ENCODE data around the gene C1QL2. TPM values are rescaled to one million over a fixed set of nuclear protein-coding genes. Genes with fewer than 3 reads are reported as not detected.

C1QL2 gene
- total and polyA plus RNA-seq, 2 experiments from 2014 or later: 0.69 to 0.87 TPM

DNA sequence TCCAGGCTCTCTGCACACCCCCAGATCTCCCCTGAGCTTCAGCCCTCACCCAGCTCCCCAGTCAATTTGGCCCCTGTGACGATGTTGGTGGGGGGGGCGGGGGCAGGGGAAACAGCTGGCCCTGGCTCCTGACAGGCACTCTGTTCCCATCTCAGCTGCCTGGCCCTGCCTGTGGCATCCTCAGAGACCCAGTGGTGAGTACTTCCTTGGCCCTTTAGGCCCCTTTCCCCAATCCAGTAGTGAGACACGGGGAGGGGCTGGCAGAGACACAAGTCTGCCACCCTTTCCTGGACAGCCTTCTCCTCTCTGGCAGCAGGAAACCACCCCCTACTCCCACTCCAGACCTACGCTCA, 19.3 kb upstream of the C1QL2 start (continued):
- no peak for TF ChIP-seq CREB1 (CRISPR knock-in tag; IDR thresholded peaks at IDR 0.05; ENCODE audit: low read depth)
- TF ChIP-seq ZNF114 (CRISPR knock-in tag; IDR thresholded peaks at IDR 0.05): no peak
- no peak for TF ChIP-seq ZNF331 (CRISPR knock-in tag; IDR thresholded peaks at IDR 0.05; ENCODE audit: low read depth)
- TF ChIP-seq STAT1 (IDR thresholded peaks at IDR 0.05; ENCODE audit: unreplicated experiment): no peak
- TF ChIP-seq EZH2phosphoT487 (IDR thresholded peaks at IDR 0.05; ENCODE audit: unreplicated experiment): no peak
- TF ChIP-seq, protein P1, sequence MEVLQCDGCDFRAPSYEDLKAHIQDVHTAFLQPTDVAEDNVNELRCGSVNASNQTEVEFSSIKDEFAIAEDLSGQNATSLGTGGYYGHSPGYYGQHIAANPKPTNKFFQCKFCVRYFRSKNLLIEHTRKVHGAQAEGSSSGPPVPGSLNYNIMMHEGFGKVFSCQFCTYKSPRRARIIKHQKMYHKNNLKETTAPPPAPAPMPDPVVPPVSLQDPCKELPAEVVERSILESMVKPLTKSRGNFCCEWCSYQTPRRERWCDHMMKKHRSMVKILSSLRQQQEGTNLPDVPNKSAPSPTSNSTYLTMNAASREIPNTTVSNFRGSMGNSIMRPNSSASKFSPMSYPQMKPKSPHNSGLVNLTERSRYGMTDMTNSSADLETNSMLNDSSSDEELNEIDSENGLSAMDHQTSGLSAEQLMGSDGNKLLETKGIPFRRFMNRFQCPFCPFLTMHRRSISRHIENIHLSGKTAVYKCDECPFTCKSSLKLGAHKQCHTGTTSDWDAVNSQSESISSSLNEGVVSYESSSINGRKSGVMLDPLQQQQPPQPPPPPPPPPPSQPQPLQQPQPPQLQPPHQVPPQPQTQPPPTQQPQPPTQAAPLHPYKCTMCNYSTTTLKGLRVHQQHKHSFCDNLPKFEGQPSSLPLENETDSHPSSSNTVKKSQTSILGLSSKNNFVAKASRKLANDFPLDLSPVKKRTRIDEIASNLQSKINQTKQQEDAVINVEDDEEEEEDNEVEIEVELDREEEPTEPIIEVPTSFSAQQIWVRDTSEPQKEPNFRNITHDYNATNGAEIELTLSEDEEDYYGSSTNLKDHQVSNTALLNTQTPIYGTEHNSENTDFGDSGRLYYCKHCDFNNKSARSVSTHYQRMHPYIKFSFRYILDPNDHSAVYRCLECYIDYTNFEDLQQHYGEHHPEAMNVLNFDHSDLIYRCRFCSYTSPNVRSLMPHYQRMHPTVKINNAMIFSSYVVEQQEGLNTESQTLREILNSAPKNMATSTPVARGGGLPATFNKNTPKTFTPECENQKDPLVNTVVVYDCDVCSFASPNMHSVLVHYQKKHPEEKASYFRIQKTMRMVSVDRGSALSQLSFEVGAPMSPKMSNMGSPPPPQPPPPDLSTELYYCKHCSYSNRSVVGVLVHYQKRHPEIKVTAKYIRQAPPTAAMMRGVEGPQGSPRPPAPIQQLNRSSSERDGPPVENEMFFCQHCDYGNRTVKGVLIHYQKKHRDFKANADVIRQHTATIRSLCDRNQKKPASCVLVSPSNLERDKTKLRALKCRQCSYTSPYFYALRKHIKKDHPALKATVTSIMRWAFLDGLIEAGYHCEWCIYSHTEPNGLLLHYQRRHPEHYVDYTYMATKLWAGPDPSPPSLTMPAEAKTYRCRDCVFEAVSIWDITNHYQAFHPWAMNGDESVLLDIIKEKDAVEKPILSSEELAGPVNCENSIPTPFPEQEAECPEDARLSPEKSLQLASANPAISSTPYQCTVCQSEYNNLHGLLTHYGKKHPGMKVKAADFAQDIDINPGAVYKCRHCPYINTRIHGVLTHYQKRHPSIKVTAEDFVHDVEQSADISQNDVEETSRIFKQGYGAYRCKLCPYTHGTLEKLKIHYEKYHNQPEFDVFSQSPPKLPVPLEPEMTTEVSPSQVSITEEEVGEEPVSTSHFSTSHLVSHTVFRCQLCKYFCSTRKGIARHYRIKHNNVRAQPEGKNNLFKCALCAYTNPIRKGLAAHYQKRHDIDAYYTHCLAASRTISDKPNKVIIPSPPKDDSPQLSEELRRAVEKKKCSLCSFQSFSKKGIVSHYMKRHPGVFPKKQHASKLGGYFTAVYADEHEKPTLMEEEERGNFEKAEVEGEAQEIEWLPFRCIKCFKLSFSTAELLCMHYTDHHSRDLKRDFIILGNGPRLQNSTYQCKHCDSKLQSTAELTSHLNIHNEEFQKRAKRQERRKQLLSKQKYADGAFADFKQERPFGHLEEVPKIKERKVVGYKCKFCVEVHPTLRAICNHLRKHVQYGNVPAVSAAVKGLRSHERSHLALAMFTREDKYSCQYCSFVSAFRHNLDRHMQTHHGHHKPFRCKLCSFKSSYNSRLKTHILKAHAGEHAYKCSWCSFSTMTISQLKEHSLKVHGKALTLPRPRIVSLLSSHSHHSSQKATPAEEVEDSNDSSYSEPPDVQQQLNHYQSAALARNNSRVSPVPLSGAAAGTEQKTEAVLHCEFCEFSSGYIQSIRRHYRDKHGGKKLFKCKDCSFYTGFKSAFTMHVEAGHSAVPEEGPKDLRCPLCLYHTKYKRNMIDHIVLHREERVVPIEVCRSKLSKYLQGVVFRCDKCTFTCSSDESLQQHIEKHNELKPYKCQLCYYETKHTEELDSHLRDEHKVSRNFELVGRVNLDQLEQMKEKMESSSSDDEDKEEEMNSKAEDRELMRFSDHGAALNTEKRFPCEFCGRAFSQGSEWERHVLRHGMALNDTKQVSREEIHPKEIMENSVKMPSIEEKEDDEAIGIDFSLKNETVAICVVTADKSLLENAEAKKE (CRISPR knock-in tag; IDR thresholded peaks at IDR 0.05): no peak

DNA sequence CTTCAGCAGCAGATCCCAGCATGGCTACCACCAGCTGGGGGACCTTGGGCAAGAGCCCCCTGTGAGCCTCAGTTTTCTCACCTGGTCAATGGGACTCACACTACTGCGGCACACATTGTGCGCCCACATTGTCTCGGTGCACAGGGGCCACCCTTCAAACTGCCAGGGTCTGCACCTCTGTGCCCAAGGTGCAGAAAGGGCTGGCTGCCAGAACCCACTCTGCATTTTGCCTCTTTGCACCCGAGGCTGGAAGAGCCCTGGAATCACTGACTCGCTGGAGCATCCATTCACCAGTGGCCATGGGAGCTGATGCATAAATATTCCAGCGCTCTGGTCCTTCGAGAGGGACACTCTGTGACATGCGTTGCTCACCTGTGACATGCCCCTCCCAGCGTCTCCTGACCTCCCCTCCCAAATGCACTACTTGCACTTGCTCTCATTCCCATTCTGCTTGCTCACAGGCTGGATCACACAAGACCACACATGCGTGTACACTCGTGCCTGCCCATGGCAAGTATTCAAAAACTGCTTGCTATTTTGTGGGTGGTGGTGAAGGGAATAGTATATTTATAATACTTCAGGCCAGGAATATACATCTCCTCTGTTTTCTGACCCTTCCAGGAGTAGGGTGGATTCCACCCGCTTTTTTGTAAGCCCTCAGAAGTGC, 18.8 kb upstream of the C1QL2 start:
- ATAC-seq: no peak
- TF ChIP-seq, protein P2, sequence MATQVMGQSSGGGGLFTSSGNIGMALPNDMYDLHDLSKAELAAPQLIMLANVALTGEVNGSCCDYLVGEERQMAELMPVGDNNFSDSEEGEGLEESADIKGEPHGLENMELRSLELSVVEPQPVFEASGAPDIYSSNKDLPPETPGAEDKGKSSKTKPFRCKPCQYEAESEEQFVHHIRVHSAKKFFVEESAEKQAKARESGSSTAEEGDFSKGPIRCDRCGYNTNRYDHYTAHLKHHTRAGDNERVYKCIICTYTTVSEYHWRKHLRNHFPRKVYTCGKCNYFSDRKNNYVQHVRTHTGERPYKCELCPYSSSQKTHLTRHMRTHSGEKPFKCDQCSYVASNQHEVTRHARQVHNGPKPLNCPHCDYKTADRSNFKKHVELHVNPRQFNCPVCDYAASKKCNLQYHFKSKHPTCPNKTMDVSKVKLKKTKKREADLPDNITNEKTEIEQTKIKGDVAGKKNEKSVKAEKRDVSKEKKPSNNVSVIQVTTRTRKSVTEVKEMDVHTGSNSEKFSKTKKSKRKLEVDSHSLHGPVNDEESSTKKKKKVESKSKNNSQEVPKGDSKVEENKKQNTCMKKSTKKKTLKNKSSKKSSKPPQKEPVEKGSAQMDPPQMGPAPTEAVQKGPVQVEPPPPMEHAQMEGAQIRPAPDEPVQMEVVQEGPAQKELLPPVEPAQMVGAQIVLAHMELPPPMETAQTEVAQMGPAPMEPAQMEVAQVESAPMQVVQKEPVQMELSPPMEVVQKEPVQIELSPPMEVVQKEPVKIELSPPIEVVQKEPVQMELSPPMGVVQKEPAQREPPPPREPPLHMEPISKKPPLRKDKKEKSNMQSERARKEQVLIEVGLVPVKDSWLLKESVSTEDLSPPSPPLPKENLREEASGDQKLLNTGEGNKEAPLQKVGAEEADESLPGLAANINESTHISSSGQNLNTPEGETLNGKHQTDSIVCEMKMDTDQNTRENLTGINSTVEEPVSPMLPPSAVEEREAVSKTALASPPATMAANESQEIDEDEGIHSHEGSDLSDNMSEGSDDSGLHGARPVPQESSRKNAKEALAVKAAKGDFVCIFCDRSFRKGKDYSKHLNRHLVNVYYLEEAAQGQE (IDR thresholded peaks at IDR 0.05; ENCODE audit: unreplicated experiment): no peak
- TF ChIP-seq CREB1 (CRISPR knock-in tag; IDR thresholded peaks at IDR 0.05; ENCODE audit: low read depth) (no peak), POLR2AphosphoS5 (IDR thresholded peaks at IDR 0.05; ENCODE audit: low read depth) (no peak), STAT1 (IDR thresholded peaks at IDR 0.05; ENCODE audit: unreplicated experiment) (no peak), EZH2 (IDR thresholded peaks at IDR 0.05; ENCODE audit: low read depth, unreplicated experiment) (no peak), EZH2phosphoT487 (IDR thresholded peaks at IDR 0.05; ENCODE audit: unreplicated experiment) (no peak), ZNF331 (CRISPR knock-in tag; IDR thresholded peaks at IDR 0.05; ENCODE audit: low read depth) (no peak), ZNF114 (CRISPR knock-in tag; IDR thresholded peaks at IDR 0.05) (no peak), JUNB (IDR thresholded peaks at IDR 0.05; ENCODE audit: unreplicated experiment) (no peak), NANOG (IDR thresholded peaks at IDR 0.05; ENCODE audit: borderline replicate concordance) (no peak)
- TF ChIP-seq, protein P3, sequence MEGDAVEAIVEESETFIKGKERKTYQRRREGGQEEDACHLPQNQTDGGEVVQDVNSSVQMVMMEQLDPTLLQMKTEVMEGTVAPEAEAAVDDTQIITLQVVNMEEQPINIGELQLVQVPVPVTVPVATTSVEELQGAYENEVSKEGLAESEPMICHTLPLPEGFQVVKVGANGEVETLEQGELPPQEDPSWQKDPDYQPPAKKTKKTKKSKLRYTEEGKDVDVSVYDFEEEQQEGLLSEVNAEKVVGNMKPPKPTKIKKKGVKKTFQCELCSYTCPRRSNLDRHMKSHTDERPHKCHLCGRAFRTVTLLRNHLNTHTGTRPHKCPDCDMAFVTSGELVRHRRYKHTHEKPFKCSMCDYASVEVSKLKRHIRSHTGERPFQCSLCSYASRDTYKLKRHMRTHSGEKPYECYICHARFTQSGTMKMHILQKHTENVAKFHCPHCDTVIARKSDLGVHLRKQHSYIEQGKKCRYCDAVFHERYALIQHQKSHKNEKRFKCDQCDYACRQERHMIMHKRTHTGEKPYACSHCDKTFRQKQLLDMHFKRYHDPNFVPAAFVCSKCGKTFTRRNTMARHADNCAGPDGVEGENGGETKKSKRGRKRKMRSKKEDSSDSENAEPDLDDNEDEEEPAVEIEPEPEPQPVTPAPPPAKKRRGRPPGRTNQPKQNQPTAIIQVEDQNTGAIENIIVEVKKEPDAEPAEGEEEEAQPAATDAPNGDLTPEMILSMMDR (conservative IDR thresholded peaks at IDR 0.05; ENCODE audit: low read depth in 2 of 2): no peak

More for the DNA sequence above, 18.8 kb upstream of the C1QL2 start:
- peaks cover 7% of the 10 kb centered on the region for H3K9me3 Mint-ChIP-seq
- peaks cover 7% of the 10 kb centered on the region; the same call in 2 of the 3 replicates for H3K36me3 Mint-ChIP-seq (ENCODE audit: low read depth)
- H3K79me2 ChIP-seq (replicated peaks; ENCODE audit: insufficient read depth): no peaks in the 10 kb centered on the region
- peaks cover 7% of the 10 kb centered on the region for H3K27me3 Mint-ChIP-seq (ENCODE audit: insufficient read depth, low read depth, poor library complexity)
- no peak overlapping the region for H3K27ac ChIP-seq (ENCODE audit: low read depth)
- no peaks in the 10 kb centered on the region for H3K9me2 ChIP-seq (ENCODE audit: insufficient read depth)
- H3F3A ChIP-seq (replicated peaks; ENCODE audit: low read depth): no peaks in the 10 kb centered on the region
- H4K20me1 ChIP-seq (replicated peaks; ENCODE audit: insufficient read depth): no peaks in the 10 kb centered on the region
- no peaks in the 10 kb centered on the region for H3K27me3 ChIP-seq (ENCODE audit: insufficient read depth)
- no peak for DNase-seq (ENCODE audit: low spot score)
- no peak overlapping the region for H3K27ac Mint-ChIP-seq
- H3K4me2 ChIP-seq: no peak overlapping the region
- peaks cover 2% of the 10 kb centered on the region; the same call in 1 of the 3 replicates for H3K4me1 Mint-ChIP-seq
- H3K36me3 ChIP-seq (ENCODE audit: insufficient read depth): no peaks in the 10 kb centered on the region
- no peak overlapping the region for H3K4me3 Mint-ChIP-seq
- no peaks in the 10 kb centered on the region for H3K4me1 ChIP-seq (ENCODE audit: insufficient read depth)
- no peak overlapping the region for H2AFZ ChIP-seq
- no peak overlapping the region for H3K4me3 ChIP-seq

All from GM23338 (cell line).